ENCODE data around the gene RELA. TPM values are rescaled to one million over a fixed set of nuclear protein-coding genes. Genes with fewer than 3 reads are reported as not detected.
A peak's percentile ranks its signal among the peaks of the same experiment; 100 is the strongest.

RELA gene
- total RNA-seq, 1 donor from 2014 or later: 79.7 TPM

- Mint-ChIP-seq H3K27me3 (ENCODE audit: unreplicated experiment) (no peaks in the 10 kb centered on the region), H3K27ac (ENCODE audit: unreplicated experiment) (peak overlapping the region; percentile 34), H3K4me1 (ENCODE audit: unreplicated experiment) (peaks cover 36% of the 10 kb centered on the region), H3K36me3 (ENCODE audit: unreplicated experiment) (peaks cover 19% of the 10 kb centered on the region), H3K9me3 (ENCODE audit: unreplicated experiment) (no peaks in the 10 kb centered on the region), H3K4me3 (ENCODE audit: unreplicated experiment) (no peak overlapping the region)
- no peak for TF ChIP-seq CTCF (IDR thresholded peaks at IDR 0.05)
- DNase-seq (ENCODE audit: extremely low spot score, unreplicated experiment): no peak
Observed at GRCh38 chr11:65609229-65609628, 53.5 kb downstream of the RELA start.

DNA sequence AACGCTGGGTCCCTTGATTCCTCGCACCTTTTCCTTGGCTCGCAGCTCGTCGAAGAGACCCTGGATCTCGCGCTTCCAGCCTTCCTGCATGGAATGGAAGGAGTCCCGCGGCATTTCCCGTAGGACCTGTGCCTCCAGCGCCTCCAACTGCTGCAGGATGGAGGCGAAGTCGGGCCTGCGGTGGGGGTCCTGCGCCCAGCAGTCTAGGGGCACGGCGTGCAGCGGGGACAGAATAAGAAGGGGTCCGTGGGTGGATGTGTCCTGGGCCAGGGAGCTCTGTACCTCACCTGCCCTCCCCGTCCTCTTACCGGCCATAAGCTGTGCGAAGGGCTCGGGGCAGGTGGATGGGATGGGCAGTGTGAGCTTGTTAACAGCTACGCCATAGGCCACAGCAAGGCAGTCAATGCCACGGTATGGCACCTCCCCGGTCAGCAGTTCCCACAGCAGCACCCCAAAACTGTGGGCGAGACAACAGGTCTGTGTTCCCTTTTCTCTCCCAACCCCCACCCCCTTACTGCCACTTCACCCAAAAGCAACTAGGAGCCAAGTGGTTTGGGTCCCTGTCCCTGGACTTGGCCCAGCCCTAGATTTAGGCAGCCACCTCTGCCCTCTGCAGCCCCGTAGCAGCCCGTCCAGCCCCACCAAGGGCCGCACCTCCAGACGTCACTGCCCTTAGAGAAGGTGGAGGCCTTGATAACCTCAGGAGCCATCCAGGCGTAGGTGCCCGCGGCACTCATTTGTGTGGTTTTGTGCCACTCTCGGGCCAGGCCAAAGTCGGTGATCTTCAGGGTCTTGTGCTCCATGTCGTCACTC is 54.9 kb downstream of the RELA start:
- Mint-ChIP-seq H3K36me3 (ENCODE audit: unreplicated experiment) (peaks cover 24% of the 10 kb centered on the region), H3K4me3 (ENCODE audit: unreplicated experiment) (no peak overlapping the region), H3K4me1 (ENCODE audit: unreplicated experiment) (peaks cover 32% of the 10 kb centered on the region), H3K9me3 (ENCODE audit: unreplicated experiment) (no peaks in the 10 kb centered on the region), H3K27me3 (ENCODE audit: unreplicated experiment) (no peaks in the 10 kb centered on the region), H3K27ac (ENCODE audit: unreplicated experiment) (no peak overlapping the region)
- no peak for DNase-seq (ENCODE audit: extremely low spot score, unreplicated experiment)
- no peak for TF ChIP-seq CTCF (IDR thresholded peaks at IDR 0.05)

- H3K9me3 Mint-ChIP-seq (ENCODE audit: unreplicated experiment): no peaks in the 10 kb centered on the region
- no peak for TF ChIP-seq CTCF (IDR thresholded peaks at IDR 0.05)
- H3K27me3 Mint-ChIP-seq (ENCODE audit: unreplicated experiment): no peaks in the 10 kb centered on the region
- DNase-seq (ENCODE audit: extremely low spot score, unreplicated experiment): no peak
- H3K36me3 Mint-ChIP-seq (ENCODE audit: unreplicated experiment): peaks cover 22% of the 10 kb centered on the region
- no peak overlapping the region for H3K4me3 Mint-ChIP-seq (ENCODE audit: unreplicated experiment)
- H3K27ac Mint-ChIP-seq (ENCODE audit: unreplicated experiment): peak overlapping the region; percentile 10
- peaks cover 26% of the 10 kb centered on the region for H3K4me1 Mint-ChIP-seq (ENCODE audit: unreplicated experiment)
Observed at GRCh38 chr11:65606876-65607613, 55.7 kb downstream of the RELA start.

DNA sequence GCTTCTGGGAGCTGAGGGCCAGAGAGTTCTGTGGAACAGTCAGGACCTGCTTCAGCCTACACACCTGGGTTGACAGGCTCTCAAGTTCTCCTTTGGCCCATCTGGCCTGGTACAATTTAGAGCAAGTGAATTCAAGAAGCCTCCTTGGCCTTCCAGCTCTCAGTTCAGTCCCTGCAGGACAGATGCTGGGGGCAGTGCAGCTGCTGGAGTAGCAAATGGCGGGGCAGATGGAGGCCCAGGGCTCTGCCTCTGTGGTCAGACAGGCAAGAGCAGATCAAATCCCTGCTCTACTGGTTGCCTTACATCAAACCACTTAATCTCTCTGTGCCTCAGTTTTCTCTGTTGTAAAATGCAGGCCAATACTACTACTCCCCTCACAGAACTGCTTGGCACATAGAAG is 58.5 kb downstream of the RELA start:
- Mint-ChIP-seq H3K4me3 (ENCODE audit: unreplicated experiment) (no peak overlapping the region), H3K27ac (ENCODE audit: unreplicated experiment) (no peak overlapping the region), H3K9me3 (ENCODE audit: unreplicated experiment) (no peaks in the 10 kb centered on the region), H3K36me3 (ENCODE audit: unreplicated experiment) (peaks cover 21% of the 10 kb centered on the region), H3K27me3 (ENCODE audit: unreplicated experiment) (no peaks in the 10 kb centered on the region), H3K4me1 (ENCODE audit: unreplicated experiment) (peaks cover 2% of the 10 kb centered on the region)
- DNase-seq (ENCODE audit: extremely low spot score, unreplicated experiment): no peak
- TF ChIP-seq CTCF (IDR thresholded peaks at IDR 0.05): no peak

Small RNA genes lying within 50 kb of the gene (microRNA-seq; reads per million reads assigned to microRNA genes)
- gene MIR4489 (ENCODE audit: unreplicated experiment): not detected
- gene MIR4690 (ENCODE audit: unreplicated experiment): not detected

Other genes starting within 250 kb of the RELA start
- gene NEAT1, start 240.1 kb downstream of the RELA start, total RNA-seq: 300 and 534 TPM in 2 replicates
- gene MALAT1, start 163.9 kb downstream of the RELA start, total RNA-seq: 11,843 and 16,538 TPM in 2 replicates
- gene SCYL1, start 137.8 kb downstream of the RELA start, total RNA-seq: 103 and 104 TPM in 2 replicates
- gene LTBP3, start 104.6 kb downstream of the RELA start, total RNA-seq: 219 and 256 TPM in 2 replicates
- gene ZNRD2, start 92.4 kb downstream of the RELA start, total RNA-seq: 31.3 and 32.7 TPM in 2 replicates
- 84.2 and 92.1 TPM in 2 replicates for gene FAM89B, start 90.4 kb downstream of the RELA start, total RNA-seq
- 39.7 and 42.6 TPM in 2 replicates for gene EHBP1L1, start 86.9 kb downstream of the RELA start, total RNA-seq
- not detected in 2 replicates for gene KCNK7, start 67.1 kb downstream of the RELA start, total RNA-seq
- gene MAP3K11, start 48.7 kb downstream of the RELA start, total RNA-seq: 43.5 and 44.7 TPM in 2 replicates
- gene PCNX3, start 47.1 kb downstream of the RELA start, total RNA-seq: 47.7 and 49.8 TPM in 2 replicates
- gene SIPA1, start 24.8 kb downstream of the RELA start, total RNA-seq: 31.2 and 34.7 TPM in 2 replicates
- gene KAT5, start 49.3 kb upstream of the RELA start, total RNA-seq: 60.4 and 66.5 TPM in 2 replicates
- gene RNASEH2C, start 57.9 kb upstream of the RELA start, total RNA-seq: 54.2 and 55.6 TPM in 2 replicates
- 19.0 and 21.0 TPM in 2 replicates for gene AP5B1, start 118.1 kb upstream of the RELA start, total RNA-seq
- gene OVOL1, start 124.1 kb upstream of the RELA start, total RNA-seq: not detected in 2 replicates
- 4.0 and 4.1 TPM in 2 replicates for gene SNX32, start 171.0 kb upstream of the RELA start, total RNA-seq
- 939 and 946 TPM in 2 replicates for gene CFL1, start 195.3 kb upstream of the RELA start, total RNA-seq
- gene MUS81, start 197.5 kb upstream of the RELA start, total RNA-seq: 63.7 and 68.5 TPM in 2 replicates
- gene EFEMP2, start 209.9 kb upstream of the RELA start, total RNA-seq: 130 and 131 TPM in 2 replicates
- not detected in 2 replicates for gene CTSW, start 216.9 kb upstream of the RELA start, total RNA-seq
- 92.4 and 92.8 TPM in 2 replicates for gene FIBP, start 225.6 kb upstream of the RELA start, total RNA-seq
- gene CCDC85B, start 227.8 kb upstream of the RELA start, total RNA-seq: 35.2 and 39.0 TPM in 2 replicates
- gene FOSL1, start 237.5 kb upstream of the RELA start, total RNA-seq: 37.2 and 38.0 TPM in 2 replicates

Data from osteocyte (in vitro differentiated cells).